Myocyte (in vitro differentiated cells): ENCODE data around the gene MMP21. TPM values are rescaled to one million over a fixed set of nuclear protein-coding genes. Genes with fewer than 3 reads are reported as not detected.

Experiments used
- microRNA counts: library from miRNA; unstranded; fragments of <30 nt; microRNA quantifications from one replicate; lab custom pipeline; 2016
- microRNA-seq: library from miRNA; unstranded; fragments of <30 nt; microRNA quantifications from one replicate; pipeline ENCODE4, GENCODE V29; 2016
- total RNA-seq: library from RNA; depleted of rRNA; stranded (reverse); fragments of >200 nt; gene quantifications from 2 replicates; pipeline ENCODE4 v1.2.3, GENCODE V29; 2014

Gene MMP21
- total RNA-seq, 1 donor from 2014 or later = not detected

MicroRNAs within 50 kb of the gene (microRNA counts, 767-probe panel; counts per million panel counts)
- microRNA hsa-miR-4484 (lab: Ali Mortazavi, UCI) = not detected

Small RNA genes within 50 kb of the gene (microRNA-seq; reads per million reads assigned to microRNA genes)
- gene MIR4484 = 0.65 reads per million

Other genes with a start within 250 kb of the MMP21 start
- gene TEX36, start 92.7 kb downstream of the MMP21 start, total RNA-seq = not detected in 2 replicates
- 17.3 and 20.7 TPM in 2 replicates for gene EDRF1, start 56.1 kb downstream of the MMP21 start, total RNA-seq
- gene UROS, start 47.4 kb upstream of the MMP21 start, total RNA-seq = 94.3 and 106 TPM in 2 replicates
- gene BCCIP, start 47.7 kb upstream of the MMP21 start, total RNA-seq = 74.6 and 74.9 TPM in 2 replicates
- gene DHX32, start 105.5 kb upstream of the MMP21 start, total RNA-seq = 51.7 and 62.3 TPM in 2 replicates
- 1.4 and 2.5 TPM in 2 replicates for gene FANK1, start 120.7 kb upstream of the MMP21 start, total RNA-seq